Measurements from ENCODE around the gene SAMD4A. TPM values are rescaled to one million over a fixed set of nuclear protein-coding genes. Genes with fewer than 3 reads are reported as not detected.

The SAMD4A gene
- total RNA-seq, 1 donor from 2014 or later: 66.0 TPM

GRCh38 chr14:54692284-54692772 lies 125.4 kb downstream of the SAMD4A start:
- Histone ChIP-seq H3K27ac (peak overlapping the region; percentile 56 to 63), H3K27me3 (no peaks in the 10 kb centered on the region), H3K4me1 (peaks cover 7 to 52% of the 10 kb centered on the region in 2 donors), H3K36me3 (no peaks in the 10 kb centered on the region), H3K4me3 (no peak overlapping the region), H3K9me3 (no peaks in the 10 kb centered on the region)
- intact Hi-C loops (cut with DNase I): no loop called here
- DNase-seq (ENCODE audit: low spot score in 2 of 2): no peak
- TF ChIP-seq CTCF (IDR thresholded peaks at IDR 0.05): no peak

- no peak for DNase-seq (ENCODE audit: low spot score in 2 of 2)
- intact Hi-C loops (cut with DNase I): no loop called here
- no peak overlapping the region for H3K4me3 ChIP-seq
- no peaks in the 10 kb centered on the region for H3K36me3 ChIP-seq
- peaks cover 4 to 52% of the 10 kb centered on the region in 2 donors for H3K4me1 ChIP-seq
- no peak for TF ChIP-seq CTCF (IDR thresholded peaks at IDR 0.05)
- no peaks in the 10 kb centered on the region for H3K9me3 ChIP-seq
- H3K27ac ChIP-seq: peak overlapping the region in 1 of 2 donors; percentile 33
- H3K27me3 ChIP-seq: no peaks in the 10 kb centered on the region
Observed at GRCh38 chr14:54693761-54694160, 126.8 kb downstream of the SAMD4A start.

- TF ChIP-seq CTCF (IDR thresholded peaks at IDR 0.05): no peak
- no peak for DNase-seq (ENCODE audit: low spot score in 2 of 2)
- no peak overlapping the region for H3K4me3 ChIP-seq
- peak overlapping the region; percentile 14 to 53 for H3K27ac ChIP-seq
- intact Hi-C loops (cut with DNase I): no loop called here
- no peaks in the 10 kb centered on the region for H3K36me3 ChIP-seq
- H3K27me3 ChIP-seq: no peaks in the 10 kb centered on the region
- H3K4me1 ChIP-seq: peaks cover 8 to 55% of the 10 kb centered on the region in 2 donors
- H3K9me3 ChIP-seq: no peaks in the 10 kb centered on the region
Observed at GRCh38 chr14:54695196-54695595, 128.3 kb downstream of the SAMD4A start.

- peaks cover 8 to 49% of the 10 kb centered on the region in 2 donors for H3K4me1 ChIP-seq
- intact Hi-C loops (cut with DNase I): no loop called here
Observed at GRCh38 chr14:54697001-54697400, 130.1 kb downstream of the SAMD4A start.

GRCh38 chr14:54697803-54698202 lies 130.9 kb downstream of the SAMD4A start:
- peaks cover 8 to 45% of the 10 kb centered on the region in 2 donors for H3K4me1 ChIP-seq
- TF ChIP-seq CTCF (IDR thresholded peaks at IDR 0.05): no peak
- no peak overlapping the region for H3K4me3 ChIP-seq
- no peak for DNase-seq (ENCODE audit: low spot score in 2 of 2)
- intact Hi-C loops (cut with DNase I): loop anchor here (2.0 kb wide), 1 partner anchor 15 kb away; no protein-coding TSS in a partner anchor
- H3K27me3 ChIP-seq: no peaks in the 10 kb centered on the region
- no peaks in the 10 kb centered on the region for H3K9me3 ChIP-seq
- H3K27ac ChIP-seq: peak overlapping the region; percentile 66 to 77
- H3K36me3 ChIP-seq: peaks cover 6 to 8% of the 10 kb centered on the region in 2 donors

More at GRCh38 chr14:54697001-54697400, 130.1 kb downstream of the SAMD4A start:
- no peak for TF ChIP-seq CTCF (IDR thresholded peaks at IDR 0.05)
- Histone ChIP-seq H3K36me3 (peaks cover 0 to under 1% of the 10 kb centered on the region in 2 donors), H3K9me3 (no peaks in the 10 kb centered on the region), H3K27me3 (no peaks in the 10 kb centered on the region), H3K27ac (peak overlapping the region; percentile 66 to 77), H3K4me3 (no peak overlapping the region)
- no peak for DNase-seq (ENCODE audit: low spot score in 2 of 2)
